NCI-H510A treated with DMSO at 0.1 percent for 48 hours (cell line): ENCODE data around the gene CLCNKA.
"Not testable (repeated sequence)": the region's sequence is repeated elsewhere in the genome, so short reads cannot be mapped to it uniquely, and the experiment has no call there.

Source experiments
- DNase-seq: peaks from one replicate; lab custom pipeline; 2025; lab: John Stamatoyannopoulos, UW

Gene CLCNKA

GRCh38 chr1:16042096-16042495 is 20.3 kb downstream of the CLCNKA start:
- no peak for DNase-seq

GRCh38 chr1:16042654-16043053 is 20.8 kb downstream of the CLCNKA start:
- not testable (repeated sequence) for DNase-seq

- DNase-seq = peak; percentile 98
Measured at GRCh38 chr1:16043521-16043920, 21.7 kb downstream of the CLCNKA start, which contains the start of gene CLCNKB. CLCNKB (plus strand) TSS chr1:16043782; CDS start chr1:16044493, 711 bp downstream.

GRCh38 chr1:16043950-16044349 is 22.1 kb downstream of the CLCNKA start:
- no peak for DNase-seq

GRCh38 chr1:16046842-16047241 is 25.0 kb downstream of the CLCNKA start:
- DNase-seq = no peak

GRCh38 chr1:16047791-16048475 is 26.1 kb downstream of the CLCNKA start:
- DNase-seq = no peak

- DNase-seq = no peak
Measured at GRCh38 chr1:16048573-16049189, 26.8 kb downstream of the CLCNKA start.

GRCh38 chr1:16050328-16050727 is 28.5 kb downstream of the CLCNKA start:
- no peak for DNase-seq

- no peak for DNase-seq
Measured at GRCh38 chr1:16051039-16051438, 29.2 kb downstream of the CLCNKA start.

- not testable (repeated sequence) for DNase-seq
Measured at GRCh38 chr1:16051949-16052348, 30.1 kb downstream of the CLCNKA start.

GRCh38 chr1:16053781-16054502 is 32.1 kb downstream of the CLCNKA start:
- no peak for DNase-seq

- DNase-seq = no peak
Measured at GRCh38 chr1:16054598-16055540, 33.0 kb downstream of the CLCNKA start.

GRCh38 chr1:16055613-16056520 is 34.0 kb downstream of the CLCNKA start:
- peak; percentile 98 for DNase-seq

GRCh38 chr1:16056521-16056912 is 34.7 kb downstream of the CLCNKA start:
- DNase-seq = not testable (repeated sequence)

GRCh38 chr1:16057314-16057915 is 35.6 kb downstream of the CLCNKA start:
- not testable (repeated sequence) for DNase-seq

GRCh38 chr1:16058394-16059120 is 36.7 kb downstream of the CLCNKA start:
- DNase-seq = not testable (repeated sequence)

GRCh38 chr1:16061266-16061665 is 39.4 kb downstream of the CLCNKA start:
- no peak for DNase-seq

- DNase-seq = not testable (repeated sequence)
Measured at GRCh38 chr1:16061989-16062686, 40.3 kb downstream of the CLCNKA start.

- DNase-seq = not testable (repeated sequence)
Measured at GRCh38 chr1:16062687-16063075, 40.8 kb downstream of the CLCNKA start.
